Upper lobe of left lung (tissue), 6 donors: ENCODE results near the gene CIAO2A. TPM values are rescaled to one million over a fixed set of nuclear protein-coding genes. Genes with fewer than 3 reads are reported as not detected.

Experiments
- ATAC-seq, 2 donors: fragments of 200-7000 bp; cut with Tn5 transposase; one replicate each; pipeline ENCODE4 v1.9.1; 2022; ENCODE audit warnings: mild to moderate bottlenecking in 2 of 2, moderate library complexity in 2 of 2; ENCODE audit not compliant: low FRiP score in 2 of 2
- DNase-seq, 2 donors: peaks; one replicate each; pipeline ENCODE4 v3.0.0-alpha.2; 2019 to 2020
- H3K27ac ChIP-seq, 4 donors: fragments of 200-600 bp; sonication (generic); one replicate each; pipeline ENCODE4 v1.5.1; 2016 to 2019
- H3K27me3 ChIP-seq, 4 donors: fragments of 200-600 bp; sonication (generic); one replicate each; pipeline ENCODE4 v1.5.1; 2017 to 2019
- H3K36me3 ChIP-seq, 4 donors: fragments of 200-600 bp; sonication (generic); one replicate each; pipeline ENCODE4 v1.5.1; 2016 to 2019
- H3K4me1 ChIP-seq, 4 donors: fragments of 200-600 bp; sonication (generic); one replicate each; pipeline ENCODE4 v1.5.1; 2018 to 2019
- H3K4me3 ChIP-seq, 4 donors: fragments of 200-600 bp; sonication (generic); one replicate each; pipeline ENCODE4 v1.5.1; 2017 to 2019; ENCODE audit warnings: mild to moderate bottlenecking in 2 of 4, moderate library complexity in 1 of 4
- H3K9me3 ChIP-seq, 4 donors: fragments of 200-600 bp; sonication (generic); one replicate each; pipeline ENCODE4 v1.5.1; 2018 to 2019
- CTCF ChIP-seq, 6 experiments: fragments of 450-650 bp in 4 of 6; fragments of 200-600 bp in 2 of 6; sonication (generic) in 2 of 6; IDR thresholded peaks; one replicate each; pipeline ENCODE4 v1.5.1; 2016 to 2019; ENCODE audit warnings: antibody characterized with exemption in 6 of 6
- EP300 ChIP-seq, 4 donors: sonication (generic); formaldehyde crosslinking; IDR thresholded peaks; one replicate each; pipeline ENCODE4 v1.5.1; 2017; ENCODE audit warnings: antibody characterized with exemption in 4 of 4, control low read depth in 2 of 4
- POLR2A ChIP-seq, 4 donors: fragments of 450-650 bp; IDR thresholded peaks; one replicate each; pipeline ENCODE4 v1.5.1; 2016 to 2017; ENCODE audit warnings: antibody characterized with exemption in 4 of 4, mild to moderate bottlenecking in 2 of 4
- POLR2AphosphoS5 ChIP-seq, 2 donors: sonication (generic); formaldehyde crosslinking; IDR thresholded peaks; one replicate each; pipeline ENCODE4 v1.5.1; 2017; ENCODE audit warnings: antibody characterized with exemption in 2 of 2
- WGBS, 2 donors: methylation state at CpG; one replicate each; pipeline ENCODE4 v1.1.5; 2017 to 2018; 5-methylcytosine and 5-hydroxymethylcytosine counted together
- total RNA-seq, 6 donors: library from RNA; depleted of rRNA in 4 of 6; stranded (reverse); fragments of >200 nt in 4 of 6; gene quantifications; one replicate each; pipeline versions ENCODE4 v1.1.0 to v1.2.1, GENCODE V29; 2016 to 2021
- donor health status: DM: no; HTN: no; CAD: no; lungs with moderate emphysema.
- donor health status: DM: no; HTN: yes; CAD: no; lungs with severe emphysema.

Gene CIAO2A
- total RNA-seq, 6 donors from 2014 or later: 38.8 to 70.3 (median 49.2) TPM

- Histone ChIP-seq H3K4me1 (peaks cover 62 to 81% (median 66%) of the 10 kb centered on the region in 4 donors), H3K9me3 (no peaks in the 10 kb centered on the region), H3K36me3 (no peaks in the 10 kb centered on the region), H3K27ac (peak overlapping the region; percentile 82 to 91 (median 90)), H3K4me3 (peak overlapping the region; percentile 54 to 86 (median 71)), H3K27me3 (no peaks in the 10 kb centered on the region)
- DNase-seq (no peak), ATAC-seq (no peak)
- WGBS, 2 donors: 4 to 6% methylated on average over 13 to 16 of the region's 16 CpGs
- TF ChIP-seq CTCF (IDR thresholded peaks at IDR 0.05) (peak in 1 of 6 experiments; percentile 22), EP300 (IDR thresholded peaks at IDR 0.05) (no peak)
Measured at GRCh38 chr15:64096668-64097384, 3.2 kb upstream of the CIAO2A start.

GRCh38 chr15:64095795-64096667, 2.4 kb upstream of the CIAO2A start, which contains the start of gene SNX1:
TSS of gene SNX1 (plus strand) at chr15:64095982. CDS start at chr15:64096014, 32 bp downstream.
- peak; percentile 96 to 100 for DNase-seq
- H3K27ac ChIP-seq: peak within 1 kb of the TSS; percentile 82 to 91 (median 90)
- H3K36me3 ChIP-seq: no peaks in the 10 kb centered on the region
- TF ChIP-seq POLR2AphosphoS5 (IDR thresholded peaks at IDR 0.05) (peak; percentile 98 to 99), EP300 (IDR thresholded peaks at IDR 0.05) (peak in 1 of 4 donors; percentile 12), POLR2A (IDR thresholded peaks at IDR 0.05) (peak in 3 of 4 donors; percentile 93 to 98 (median 96)), CTCF (IDR thresholded peaks at IDR 0.05) (peak in 4 of 6 experiments; percentile 32 to 56 (median 50))
- WGBS, 2 donors: 0% methylated on average over 26 to 68 of the region's 70 CpGs
- no peaks in the 10 kb centered on the region for H3K27me3 ChIP-seq
- no peaks in the 10 kb centered on the region for H3K9me3 ChIP-seq
- ATAC-seq: peak; percentile 93 to 96
- peak within 1 kb of the TSS; percentile 54 to 86 (median 82) for H3K4me3 ChIP-seq
- peaks cover 60 to 78% (median 62%) of the 10 kb centered on the region in 4 donors for H3K4me1 ChIP-seq

- ATAC-seq (no peak), DNase-seq (no peak)
- 39 to 49% methylated on average over 4 of the region's 4 CpGs for WGBS, 2 donors
- Histone ChIP-seq H3K9me3 (no peaks in the 10 kb centered on the region), H3K36me3 (no peaks in the 10 kb centered on the region), H3K27ac (peak overlapping the region; percentile 82 to 91 (median 90)), H3K4me1 (peaks cover 57 to 77% (median 60%) of the 10 kb centered on the region in 4 donors), H3K27me3 (no peaks in the 10 kb centered on the region), H3K4me3 (peak overlapping the region in 3 of 4 donors; percentile 63 to 86 (median 79))
- no peak for TF ChIP-seq EP300 (IDR thresholded peaks at IDR 0.05)
- no peak for TF ChIP-seq POLR2AphosphoS5 (IDR thresholded peaks at IDR 0.05)
- TF ChIP-seq POLR2A (IDR thresholded peaks at IDR 0.05): no peak
- no peak for TF ChIP-seq CTCF (IDR thresholded peaks at IDR 0.05)
Measured at GRCh38 chr15:64095431-64095794, 1.8 kb upstream of the CIAO2A start.

GRCh38 chr15:64092864-64093626, 593 bp downstream of the CIAO2A start:
- Histone ChIP-seq H3K4me3 (peak overlapping the region; percentile 59 to 85 (median 74)), H3K4me1 (peaks cover 37 to 63% (median 48%) of the 10 kb centered on the region in 4 donors), H3K27me3 (no peaks in the 10 kb centered on the region), H3K36me3 (peaks cover 0 to 10% (median 2%) of the 10 kb centered on the region in 4 donors), H3K27ac (peak overlapping the region; percentile 83 to 95 (median 90)), H3K9me3 (no peaks in the 10 kb centered on the region)
- DNase-seq: peak in 1 of 2 donors; percentile 72
- TF ChIP-seq CTCF (IDR thresholded peaks at IDR 0.05) (no peak), EP300 (IDR thresholded peaks at IDR 0.05) (no peak), POLR2AphosphoS5 (IDR thresholded peaks at IDR 0.05) (no peak), POLR2A (IDR thresholded peaks at IDR 0.05) (no peak)
- peak; percentile 4 to 15 for ATAC-seq
- 4 to 8% methylated on average over 14 to 22 of the region's 22 CpGs for WGBS, 2 donors
